ENCODE measurements around the gene CLASRP. TPM values are rescaled to one million over a fixed set of nuclear protein-coding genes. Genes with fewer than 3 reads are reported as not detected.

CLASRP gene
- total RNA-seq, 1 experiment from 2014 or later = 88.0 TPM

DNA sequence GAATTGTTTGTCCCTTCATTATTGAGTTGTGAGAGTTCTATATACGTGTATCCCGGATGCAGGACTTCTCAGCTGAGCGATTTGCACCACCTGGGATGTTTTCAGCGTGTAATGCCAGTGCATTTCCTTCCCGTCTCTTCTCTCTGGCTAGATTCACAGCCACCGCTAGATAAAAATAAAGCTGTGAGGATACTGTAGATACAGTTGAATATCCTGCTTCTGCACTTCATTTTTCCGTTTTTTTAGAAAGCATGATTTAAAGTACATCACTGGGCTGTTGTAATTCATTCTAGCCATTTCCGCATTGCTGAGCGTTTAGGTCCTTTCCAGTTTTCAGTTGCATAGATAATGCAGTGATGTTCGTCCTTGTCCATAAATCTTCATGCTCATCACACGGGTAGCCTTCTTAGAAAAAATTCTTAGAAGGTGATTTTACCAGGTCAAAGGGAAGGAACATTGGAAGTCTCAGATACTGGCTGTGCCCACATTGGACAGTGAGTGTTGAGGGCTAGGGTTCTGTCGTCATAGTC lies 68.8 kb downstream of the CLASRP start:
- Mint-ChIP-seq H3K27ac (peak overlapping the region; percentile 38), H3K36me3 (no peaks in the 10 kb centered on the region), H3K9me3 (no peaks in the 10 kb centered on the region), H3K4me3 (no peak overlapping the region), H3K27me3 (ENCODE audit: low read depth) (no peaks in the 10 kb centered on the region), H3K4me1 (peaks cover 23% of the 10 kb centered on the region)
- TF ChIP-seq ZNF512 (CRISPR knock-in tag; IDR thresholded peaks at IDR 0.05; ENCODE audit: borderline replicate concordance) (no peak), NFE2L1 (CRISPR knock-in tag; IDR thresholded peaks at IDR 0.05) (no peak), GTF2I (CRISPR knock-in tag; conservative IDR thresholded peaks at IDR 0.05) (no peak), SMAD3 (CRISPR knock-in tag; IDR thresholded peaks at IDR 0.05; ENCODE audit: borderline replicate concordance) (no peak), AFF4 (CRISPR knock-in tag; IDR thresholded peaks at IDR 0.05; ENCODE audit: borderline replicate concordance) (no peak)
- DNase-seq (ENCODE audit: low spot score) (no peak), ATAC-seq (no peak)
- ChIA-PET POLR2A (interaction anchor here (0.6 kb wide), 1 partner anchor 12 kb away, joined by 4 read pairs; no protein-coding TSS in a partner anchor), CTCF (interaction anchor here (1.1 kb wide), 1 partner anchor 91 kb away, joined by 3 read pairs; no protein-coding TSS in a partner anchor)

- no peak overlapping the region for H3K4me3 Mint-ChIP-seq
- H3K27me3 Mint-ChIP-seq (ENCODE audit: low read depth) = no peaks in the 10 kb centered on the region
- H3K36me3 Mint-ChIP-seq = no peaks in the 10 kb centered on the region
- peaks cover 3% of the 10 kb centered on the region; the same call in 1 of the 2 replicates for H3K4me1 Mint-ChIP-seq
- CTCF ChIA-PET = no interaction called here
- DNase-seq (ENCODE audit: low spot score) (no peak), ATAC-seq (no peak)
- no peak overlapping the region; the same call in 1 of the 2 replicates for H3K27ac Mint-ChIP-seq
- H3K9me3 Mint-ChIP-seq = no peaks in the 10 kb centered on the region
- POLR2A ChIA-PET = interaction anchor here (1.2 kb wide), 1 partner anchor 109 kb away, joined by 3 read pairs; no protein-coding TSS in a partner anchor
- TF ChIP-seq ZNF263 (CRISPR knock-in tag; IDR thresholded peaks at IDR 0.05; ENCODE audit: low read depth) (no peak), ZBTB43 (CRISPR knock-in tag; IDR thresholded peaks at IDR 0.05) (no peak), TCF7 (CRISPR knock-in tag; IDR thresholded peaks at IDR 0.05; ENCODE audit: low read depth) (no peak), USF2 (CRISPR knock-in tag; IDR thresholded peaks at IDR 0.05) (no peak), SMAD3 (CRISPR knock-in tag; IDR thresholded peaks at IDR 0.05; ENCODE audit: borderline replicate concordance) (no peak), FOXK1 (CRISPR knock-in tag; IDR thresholded peaks at IDR 0.05) (no peak), FOXJ3 (CRISPR knock-in tag; IDR thresholded peaks at IDR 0.05; ENCODE audit: borderline replicate concordance) (no peak), HMGA2 (CRISPR knock-in tag; IDR thresholded peaks at IDR 0.05) (no peak), ESRRA (CRISPR knock-in tag; IDR thresholded peaks at IDR 0.05; ENCODE audit: borderline replicate concordance) (no peak), CBFB (CRISPR knock-in tag; IDR thresholded peaks at IDR 0.05; ENCODE audit: low read depth) (no peak), TEAD4 (CRISPR knock-in tag; IDR thresholded peaks at IDR 0.05) (no peak), ETV6 (CRISPR knock-in tag; IDR thresholded peaks at IDR 0.05) (no peak)
- TF ChIP-seq, protein P1, sequence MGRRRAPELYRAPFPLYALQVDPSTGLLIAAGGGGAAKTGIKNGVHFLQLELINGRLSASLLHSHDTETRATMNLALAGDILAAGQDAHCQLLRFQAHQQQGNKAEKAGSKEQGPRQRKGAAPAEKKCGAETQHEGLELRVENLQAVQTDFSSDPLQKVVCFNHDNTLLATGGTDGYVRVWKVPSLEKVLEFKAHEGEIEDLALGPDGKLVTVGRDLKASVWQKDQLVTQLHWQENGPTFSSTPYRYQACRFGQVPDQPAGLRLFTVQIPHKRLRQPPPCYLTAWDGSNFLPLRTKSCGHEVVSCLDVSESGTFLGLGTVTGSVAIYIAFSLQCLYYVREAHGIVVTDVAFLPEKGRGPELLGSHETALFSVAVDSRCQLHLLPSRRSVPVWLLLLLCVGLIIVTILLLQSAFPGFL (CRISPR knock-in tag; IDR thresholded peaks at IDR 0.05; ENCODE audit: borderline replicate concordance) = no peak
- TF ChIP-seq, protein P2, sequence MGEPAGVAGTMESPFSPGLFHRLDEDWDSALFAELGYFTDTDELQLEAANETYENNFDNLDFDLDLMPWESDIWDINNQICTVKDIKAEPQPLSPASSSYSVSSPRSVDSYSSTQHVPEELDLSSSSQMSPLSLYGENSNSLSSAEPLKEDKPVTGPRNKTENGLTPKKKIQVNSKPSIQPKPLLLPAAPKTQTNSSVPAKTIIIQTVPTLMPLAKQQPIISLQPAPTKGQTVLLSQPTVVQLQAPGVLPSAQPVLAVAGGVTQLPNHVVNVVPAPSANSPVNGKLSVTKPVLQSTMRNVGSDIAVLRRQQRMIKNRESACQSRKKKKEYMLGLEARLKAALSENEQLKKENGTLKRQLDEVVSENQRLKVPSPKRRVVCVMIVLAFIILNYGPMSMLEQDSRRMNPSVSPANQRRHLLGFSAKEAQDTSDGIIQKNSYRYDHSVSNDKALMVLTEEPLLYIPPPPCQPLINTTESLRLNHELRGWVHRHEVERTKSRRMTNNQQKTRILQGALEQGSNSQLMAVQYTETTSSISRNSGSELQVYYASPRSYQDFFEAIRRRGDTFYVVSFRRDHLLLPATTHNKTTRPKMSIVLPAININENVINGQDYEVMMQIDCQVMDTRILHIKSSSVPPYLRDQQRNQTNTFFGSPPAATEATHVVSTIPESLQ (CRISPR knock-in tag; IDR thresholded peaks at IDR 0.05) = no peak
- TF ChIP-seq, protein P3, sequence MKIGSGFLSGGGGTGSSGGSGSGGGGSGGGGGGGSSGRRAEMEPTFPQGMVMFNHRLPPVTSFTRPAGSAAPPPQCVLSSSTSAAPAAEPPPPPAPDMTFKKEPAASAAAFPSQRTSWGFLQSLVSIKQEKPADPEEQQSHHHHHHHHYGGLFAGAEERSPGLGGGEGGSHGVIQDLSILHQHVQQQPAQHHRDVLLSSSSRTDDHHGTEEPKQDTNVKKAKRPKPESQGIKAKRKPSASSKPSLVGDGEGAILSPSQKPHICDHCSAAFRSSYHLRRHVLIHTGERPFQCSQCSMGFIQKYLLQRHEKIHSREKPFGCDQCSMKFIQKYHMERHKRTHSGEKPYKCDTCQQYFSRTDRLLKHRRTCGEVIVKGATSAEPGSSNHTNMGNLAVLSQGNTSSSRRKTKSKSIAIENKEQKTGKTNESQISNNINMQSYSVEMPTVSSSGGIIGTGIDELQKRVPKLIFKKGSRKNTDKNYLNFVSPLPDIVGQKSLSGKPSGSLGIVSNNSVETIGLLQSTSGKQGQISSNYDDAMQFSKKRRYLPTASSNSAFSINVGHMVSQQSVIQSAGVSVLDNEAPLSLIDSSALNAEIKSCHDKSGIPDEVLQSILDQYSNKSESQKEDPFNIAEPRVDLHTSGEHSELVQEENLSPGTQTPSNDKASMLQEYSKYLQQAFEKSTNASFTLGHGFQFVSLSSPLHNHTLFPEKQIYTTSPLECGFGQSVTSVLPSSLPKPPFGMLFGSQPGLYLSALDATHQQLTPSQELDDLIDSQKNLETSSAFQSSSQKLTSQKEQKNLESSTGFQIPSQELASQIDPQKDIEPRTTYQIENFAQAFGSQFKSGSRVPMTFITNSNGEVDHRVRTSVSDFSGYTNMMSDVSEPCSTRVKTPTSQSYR (CRISPR knock-in tag; IDR thresholded peaks at IDR 0.05) = no peak
These were observed 72.0 kb downstream of the CLASRP start for GRCh38 chr19:45110851-45111266.
